ENCODE data around the gene DNMBP. TPM values are rescaled to one million over a fixed set of nuclear protein-coding genes. Genes with fewer than 3 reads are reported as not detected.

The DNMBP gene
- total RNA-seq, 1 experiment from 2014 or later, result 19.7 TPM

GRCh38 chr10:99860466-99860865 is 149.3 kb downstream of the DNMBP start (continued):
- TF ChIP-seq ZNF512 (CRISPR knock-in tag; IDR thresholded peaks at IDR 0.05; ENCODE audit: borderline replicate concordance), result no peak
- TF ChIP-seq ATF1 (CRISPR knock-in tag; IDR thresholded peaks at IDR 0.05), result no peak
- TF ChIP-seq TEAD4 (CRISPR knock-in tag; IDR thresholded peaks at IDR 0.05), result no peak

GRCh38 chr10:99859585-99859984 is 150.2 kb downstream of the DNMBP start:
- Mint-ChIP-seq H3K4me3 (no peak overlapping the region), H3K9me3 (no peaks in the 10 kb centered on the region), H3K4me1 (peaks cover 17% of the 10 kb centered on the region), H3K36me3 (no peaks in the 10 kb centered on the region), H3K27ac (no peak overlapping the region), H3K27me3 (ENCODE audit: low read depth) (peaks cover 2% of the 10 kb centered on the region; the same call in 1 of the 2 replicates)
- ATAC-seq (peak; percentile 98), DNase-seq (ENCODE audit: low spot score) (peak; percentile 59)
- TF ChIP-seq CDX4 (CRISPR knock-in tag; IDR thresholded peaks at IDR 0.05; ENCODE audit: borderline replicate concordance) (no peak), PREB (CRISPR knock-in tag; IDR thresholded peaks at IDR 0.05; ENCODE audit: borderline replicate concordance) (no peak), TP53 (CRISPR knock-in tag; IDR thresholded peaks at IDR 0.05) (no peak), FOXP4 (CRISPR knock-in tag; IDR thresholded peaks at IDR 0.05) (no peak), PRDM15 (CRISPR knock-in tag; IDR thresholded peaks at IDR 0.05) (no peak), ESRRA (CRISPR knock-in tag; IDR thresholded peaks at IDR 0.05; ENCODE audit: borderline replicate concordance) (no peak), IRF2 (CRISPR knock-in tag; IDR thresholded peaks at IDR 0.05; ENCODE audit: borderline replicate concordance, low read depth) (no peak), E2F1 (CRISPR knock-in tag; IDR thresholded peaks at IDR 0.05) (no peak)
- ChIA-PET CTCF (interaction anchor here (0.6 to 2.7 kb wide), 25 partner anchors 9 to 1117 kb away, joined by 3 to 28 read pairs (median 3); partner anchors contain the start of gene DNMBP), POLR2A (interaction anchor here (0.6 to 1.5 kb wide), 4 partner anchors 9 to 54 kb away, joined by 3 to 6 read pairs (median 4); no protein-coding TSS in a partner anchor)

- POLR2A ChIA-PET, result interaction anchor here (0.9 to 1.5 kb wide), 3 partner anchors 9 to 55 kb away, joined by 3 to 6 read pairs (median 5); no protein-coding TSS in a partner anchor
- Mint-ChIP-seq H3K9me3 (no peaks in the 10 kb centered on the region), H3K27me3 (ENCODE audit: low read depth) (peaks cover 2% of the 10 kb centered on the region; the same call in 1 of the 2 replicates), H3K27ac (no peak overlapping the region), H3K4me1 (peaks cover 20% of the 10 kb centered on the region), H3K36me3 (no peaks in the 10 kb centered on the region), H3K4me3 (no peak overlapping the region)
- DNase-seq (ENCODE audit: low spot score), result no peak
- CTCF ChIA-PET, result interaction anchor here (0.9 to 2.7 kb wide), 15 partner anchors 9 to 382 kb away, joined by 3 to 28 read pairs (median 6); partner anchors contain the start of gene DNMBP
- no peak for ATAC-seq
- TF ChIP-seq TEAD1 (CRISPR knock-in tag; IDR thresholded peaks at IDR 0.05) (no peak), AFF4 (CRISPR knock-in tag; IDR thresholded peaks at IDR 0.05; ENCODE audit: borderline replicate concordance) (no peak), E2F4 (CRISPR knock-in tag; IDR thresholded peaks at IDR 0.05; ENCODE audit: borderline replicate concordance, low read depth) (no peak), TCF7 (CRISPR knock-in tag; IDR thresholded peaks at IDR 0.05; ENCODE audit: low read depth) (no peak), EMX1 (CRISPR knock-in tag; IDR thresholded peaks at IDR 0.05) (no peak), ETV6 (CRISPR knock-in tag; IDR thresholded peaks at IDR 0.05) (no peak)
Observed at GRCh38 chr10:99858849-99859248, 150.9 kb downstream of the DNMBP start.
